DMS153 (cell line): ENCODE results near the gene RGS7.
A peak's percentile ranks its signal among the peaks of the same experiment; 100 is the strongest.
"Not testable (repeated sequence)": the region's sequence is repeated elsewhere in the genome, so short reads cannot be mapped to it uniquely, and the experiment has no call there.

Experiments
- DNase-seq: peaks from one replicate; lab custom pipeline; 2025; lab: John Stamatoyannopoulos, UW

The RGS7 gene

DNA sequence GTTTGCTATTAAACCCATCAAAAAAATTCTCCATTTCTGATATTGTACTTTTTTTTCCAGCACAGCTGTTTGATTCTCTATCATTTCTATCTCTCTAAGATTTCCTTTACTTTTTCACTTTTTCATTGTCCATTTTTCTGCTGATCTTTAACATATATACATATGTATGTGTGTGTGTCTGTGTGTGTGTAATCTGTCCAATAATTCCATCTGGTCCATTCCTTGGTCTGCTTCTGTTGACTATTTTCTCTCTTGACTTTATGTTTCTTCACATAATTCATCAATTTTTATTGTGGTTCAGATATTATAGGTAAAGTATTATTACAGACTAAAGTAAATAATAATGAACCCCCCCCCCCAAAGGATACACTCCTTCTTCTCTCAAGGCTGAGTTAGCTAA is 84.2 kb downstream of the RGS7 start:
- no peak for DNase-seq

DNA sequence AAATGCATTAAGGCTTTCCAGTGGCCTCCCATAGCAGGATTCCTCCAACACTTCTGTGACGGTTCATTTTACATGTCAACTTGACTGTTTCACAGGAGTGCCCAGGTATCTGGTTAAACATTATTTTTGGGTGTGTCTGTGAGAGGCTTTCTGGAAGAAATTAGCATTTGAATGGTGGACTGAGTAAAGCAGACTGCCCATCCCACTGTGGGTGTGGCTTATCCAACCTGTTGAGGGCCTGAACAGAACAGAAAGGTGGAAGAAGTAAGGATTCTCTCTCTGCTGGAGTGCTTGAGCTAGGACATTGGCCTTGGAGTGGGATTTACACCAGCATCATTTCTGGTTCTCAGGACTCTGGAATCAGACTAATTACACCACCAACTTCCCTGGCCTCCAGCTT is 85.6 kb downstream of the RGS7 start:
- DNase-seq = no peak

DNA sequence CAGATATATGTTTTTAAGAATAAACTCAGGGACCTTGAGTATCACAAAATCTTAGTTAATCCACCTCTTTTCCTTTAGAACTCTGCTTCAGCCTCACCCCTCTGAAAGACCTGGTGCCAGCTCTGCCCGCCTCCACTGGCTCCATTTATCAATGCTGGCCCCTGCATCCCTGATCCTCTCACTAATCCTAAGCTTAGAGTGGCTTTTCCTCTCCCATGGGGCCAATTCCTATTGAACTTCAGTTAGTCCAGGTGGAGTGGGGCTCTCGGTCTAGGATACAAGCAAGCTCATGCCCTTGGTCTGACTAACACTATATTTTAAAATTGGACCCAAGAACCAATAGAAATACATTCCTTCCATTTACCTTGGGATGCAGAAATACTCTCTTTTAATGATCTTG is 87.0 kb downstream of the RGS7 start:
- DNase-seq = peak; percentile 51

DNA sequence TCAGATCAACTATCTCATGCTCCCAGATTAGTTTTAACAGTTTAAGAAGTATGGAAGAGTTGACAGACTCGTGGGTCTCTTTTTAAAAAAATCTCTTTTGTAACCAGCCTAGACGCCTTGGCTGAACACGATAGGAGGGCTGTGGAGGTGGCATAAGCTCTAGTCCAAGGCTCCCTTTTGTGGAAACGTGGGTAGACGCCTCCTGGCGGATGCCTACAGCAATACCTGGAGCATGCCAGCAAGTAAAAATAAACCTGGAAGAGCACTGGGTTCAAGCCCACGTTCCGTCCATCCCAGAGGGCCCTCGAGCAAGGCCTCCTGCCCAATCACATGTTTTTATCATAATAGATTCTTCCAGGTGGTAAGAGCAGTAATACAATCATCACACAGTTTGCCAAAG is 87.9 kb downstream of the RGS7 start:
- no peak for DNase-seq

DNA sequence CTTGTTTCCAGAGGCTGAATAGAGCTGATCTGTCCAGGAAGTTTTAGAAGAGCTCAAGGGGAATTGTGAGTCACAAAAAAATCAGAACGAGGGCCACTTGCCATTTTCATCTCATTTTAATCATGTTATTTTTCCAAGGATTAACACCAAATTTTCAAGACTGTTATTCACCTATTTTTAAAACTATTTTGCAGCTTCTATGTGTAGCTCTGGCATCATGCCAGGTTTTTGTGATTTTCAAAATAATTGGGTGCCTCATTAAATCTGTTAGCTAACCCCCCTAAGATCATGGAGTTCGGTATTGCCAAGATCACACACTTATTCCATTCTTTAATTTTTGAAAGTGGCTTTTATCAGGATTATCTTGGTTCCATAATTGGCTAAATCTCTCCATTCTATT is 90.9 kb downstream of the RGS7 start:
- no peak for DNase-seq

DNA sequence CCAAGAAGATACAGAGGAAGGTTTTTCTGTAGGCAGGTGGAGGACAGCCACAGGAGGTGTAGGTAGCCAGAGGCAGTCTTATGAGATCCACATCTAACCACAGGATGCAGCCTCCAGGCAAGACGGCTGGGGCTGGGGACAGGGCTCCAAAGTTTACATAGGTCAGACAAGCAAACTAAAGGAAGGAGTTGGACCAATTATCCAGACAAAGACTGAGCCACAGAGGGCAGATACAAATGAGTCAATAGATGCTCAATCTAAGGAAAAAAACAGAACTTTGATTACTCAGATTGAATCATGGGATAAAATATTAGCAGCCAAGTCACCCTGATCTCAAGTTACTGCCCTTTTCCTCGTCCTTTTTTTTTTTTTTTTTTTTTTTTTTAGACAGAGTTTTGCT is 91.6 kb downstream of the RGS7 start:
- no peak for DNase-seq

DNA sequence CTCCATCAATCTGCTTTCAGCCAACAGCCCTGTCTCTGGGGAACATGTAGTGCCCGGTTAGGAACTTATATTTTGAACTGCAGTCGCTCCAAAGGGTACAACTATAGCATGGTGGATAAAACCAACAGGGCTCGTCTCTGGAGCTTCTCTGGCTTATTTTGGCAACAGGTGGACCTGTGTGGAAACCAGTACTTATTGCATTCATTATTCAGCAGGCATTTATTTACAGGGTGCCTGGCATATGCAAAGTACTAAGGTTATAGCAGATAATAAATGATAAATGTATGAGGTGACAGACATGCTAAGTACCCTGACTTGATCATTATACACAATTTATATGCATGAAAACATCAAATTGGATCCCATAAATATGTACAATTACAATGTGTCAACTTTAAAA is 93.7 kb downstream of the RGS7 start:
- no peak for DNase-seq

DNA sequence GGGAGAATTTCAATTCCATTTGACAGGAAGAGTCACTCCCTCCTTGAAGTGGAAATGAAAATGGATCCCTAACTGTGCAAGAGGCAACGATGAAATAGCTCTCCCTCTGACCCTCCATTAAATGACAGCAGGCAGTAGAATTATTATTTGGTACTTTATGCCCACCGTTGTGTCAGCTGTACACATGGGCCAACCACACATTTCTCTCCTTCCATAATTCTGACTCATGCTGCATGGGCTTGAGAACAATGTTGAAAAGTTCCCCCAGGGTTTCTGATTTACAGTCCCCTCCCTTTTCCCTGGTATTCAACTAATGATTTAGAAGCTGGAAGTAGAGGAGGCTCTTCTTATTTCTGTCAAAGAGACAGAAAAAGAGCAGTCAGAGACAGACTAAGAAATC is 103.5 kb downstream of the RGS7 start:
- no peak for DNase-seq

DNA sequence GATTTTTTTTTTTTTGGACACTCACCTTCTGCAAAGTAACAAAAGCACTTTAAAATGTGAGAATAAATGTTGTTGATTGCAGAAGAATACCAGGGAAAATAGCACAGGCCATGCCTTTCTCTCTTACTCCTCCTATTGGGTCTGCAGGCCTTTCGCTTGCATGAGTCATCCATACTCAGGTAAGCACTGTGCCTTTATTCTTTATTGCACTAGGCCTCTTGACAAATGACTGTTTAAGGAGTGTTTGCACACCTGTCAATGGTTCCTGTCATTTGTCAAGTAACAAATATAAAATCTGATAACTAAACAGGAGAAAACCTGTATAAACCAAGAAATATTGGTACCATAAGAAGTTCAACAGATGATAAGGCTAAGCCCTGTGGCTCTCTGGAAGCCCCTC is 106.5 kb downstream of the RGS7 start:
- peak; percentile 100 for DNase-seq

DNA sequence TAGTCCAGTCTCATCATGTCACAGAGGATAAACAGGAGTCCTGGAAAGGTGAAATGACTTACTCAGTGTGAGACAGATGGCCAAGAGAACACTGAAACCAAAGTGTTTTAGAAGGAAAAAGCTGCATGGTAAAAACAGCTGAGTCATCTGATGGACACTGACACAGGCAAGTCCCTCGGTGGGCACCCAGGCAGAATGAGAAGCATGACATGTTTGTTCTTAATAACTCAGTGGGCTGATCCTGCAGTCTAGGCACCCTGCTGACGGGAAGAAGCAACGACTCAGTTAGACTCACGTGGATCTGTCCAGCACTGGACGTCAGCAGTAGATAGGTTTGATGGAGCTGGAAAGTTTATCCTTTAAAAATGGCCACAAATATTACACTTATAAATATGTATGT is 116.9 kb downstream of the RGS7 start:
- DNase-seq = no peak

DNA sequence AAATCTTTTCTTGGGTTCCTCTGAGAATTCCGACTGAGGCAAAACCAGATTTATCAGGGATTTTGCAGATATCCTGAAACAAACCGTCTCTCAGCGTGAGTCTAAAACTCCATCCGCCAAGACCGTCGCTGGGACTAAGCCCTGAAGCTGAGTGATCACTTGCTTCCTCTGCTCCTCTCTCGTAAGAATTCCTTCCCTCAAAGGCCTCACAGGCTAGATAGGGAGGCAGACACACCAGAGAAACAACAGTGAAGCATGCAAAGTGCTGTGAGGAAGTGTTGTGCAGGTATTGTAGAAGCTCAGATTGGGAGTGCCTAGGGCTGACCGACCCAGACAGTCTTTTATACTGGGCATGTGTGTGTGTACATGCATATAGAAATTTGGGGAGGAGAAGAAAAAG is 119.1 kb downstream of the RGS7 start:
- DNase-seq = no peak

DNA sequence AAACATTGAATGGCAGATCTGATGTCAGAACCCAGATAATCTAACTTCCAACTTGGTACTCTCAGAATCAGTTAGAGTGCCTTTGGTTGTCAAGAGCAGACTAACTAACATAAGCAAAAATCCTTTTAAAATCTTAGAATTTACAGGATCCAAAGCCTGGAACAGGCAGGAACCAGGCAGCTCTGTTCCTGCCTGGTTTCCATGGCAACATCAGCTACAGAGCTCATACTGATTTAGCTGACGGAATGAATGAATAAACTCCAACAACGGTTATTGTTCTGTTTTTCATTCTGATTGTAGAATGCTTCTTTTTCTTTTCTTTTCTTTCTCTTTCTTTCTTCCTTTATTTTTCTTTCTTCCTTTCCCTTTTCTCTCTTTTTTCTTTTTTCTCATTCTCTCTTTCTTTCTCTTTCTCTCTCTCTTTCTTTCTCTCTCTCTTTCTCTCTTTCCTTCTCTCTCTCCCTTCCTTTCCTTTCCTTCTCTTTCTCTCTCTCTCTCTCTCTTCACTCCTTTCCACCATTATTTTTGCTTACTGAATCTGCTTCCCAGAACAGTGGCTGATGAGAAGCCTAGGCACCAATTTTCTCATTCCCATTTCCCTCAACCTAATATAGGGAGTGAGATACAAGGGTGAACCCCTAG is 121.6 kb downstream of the RGS7 start:
- no peak for DNase-seq

DNA sequence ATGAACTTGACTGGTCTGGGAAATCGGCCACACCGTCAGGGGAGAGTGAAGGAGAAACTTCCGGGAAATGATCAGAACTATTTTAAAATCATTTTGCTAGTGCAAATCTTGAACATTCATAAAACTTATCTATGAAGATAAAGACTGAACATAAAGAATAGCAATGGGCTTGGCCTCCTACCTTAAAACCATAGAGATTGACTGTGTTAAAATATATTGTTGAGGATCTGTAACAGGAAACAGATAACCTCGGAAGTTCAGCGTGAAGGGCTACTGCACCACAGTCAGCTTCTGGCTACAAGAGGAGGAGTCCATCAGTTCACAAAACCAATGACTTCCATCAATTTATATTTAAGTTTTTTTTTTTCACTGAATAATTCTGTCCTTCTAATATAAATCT is 127.3 kb downstream of the RGS7 start:
- no peak for DNase-seq

DNA sequence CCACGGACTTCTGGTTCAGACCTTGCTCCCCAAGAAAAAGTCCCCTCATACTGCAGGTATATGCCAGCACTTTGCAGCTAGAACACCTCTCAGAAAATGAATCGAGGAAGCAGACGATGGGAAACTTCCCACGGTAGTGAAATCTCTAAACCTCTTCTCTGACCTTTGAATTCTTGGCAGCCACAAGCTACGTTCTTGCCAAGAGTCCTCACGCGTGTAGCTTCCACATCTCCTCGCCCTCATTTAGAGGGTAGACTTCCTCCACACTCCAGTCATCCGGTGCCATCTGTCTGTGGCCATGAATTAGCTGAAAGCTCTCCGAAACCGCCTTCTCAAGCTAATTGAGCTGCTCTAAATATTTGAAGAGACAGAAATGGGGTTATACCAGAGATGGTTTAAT is 127.8 kb downstream of the RGS7 start:
- peak; percentile 56 for DNase-seq

DNA sequence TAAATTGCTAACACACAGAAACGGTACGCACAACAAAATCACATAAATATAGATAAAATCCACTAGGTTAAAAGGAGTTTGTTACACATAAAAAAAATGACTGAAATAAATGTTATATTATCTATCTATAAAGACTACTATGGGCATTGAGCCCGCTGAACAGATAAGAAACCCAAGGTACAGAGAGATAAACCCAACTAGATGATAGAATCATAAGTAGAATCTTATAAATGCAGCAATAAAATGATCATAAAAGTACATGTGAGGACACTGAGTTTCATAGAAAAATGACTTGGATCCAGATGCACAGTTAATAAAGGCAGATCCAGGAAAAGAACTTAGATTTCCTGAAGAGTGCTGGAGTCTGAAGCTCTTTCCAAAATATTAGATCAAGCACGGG is 128.7 kb downstream of the RGS7 start:
- no peak for DNase-seq

DNA sequence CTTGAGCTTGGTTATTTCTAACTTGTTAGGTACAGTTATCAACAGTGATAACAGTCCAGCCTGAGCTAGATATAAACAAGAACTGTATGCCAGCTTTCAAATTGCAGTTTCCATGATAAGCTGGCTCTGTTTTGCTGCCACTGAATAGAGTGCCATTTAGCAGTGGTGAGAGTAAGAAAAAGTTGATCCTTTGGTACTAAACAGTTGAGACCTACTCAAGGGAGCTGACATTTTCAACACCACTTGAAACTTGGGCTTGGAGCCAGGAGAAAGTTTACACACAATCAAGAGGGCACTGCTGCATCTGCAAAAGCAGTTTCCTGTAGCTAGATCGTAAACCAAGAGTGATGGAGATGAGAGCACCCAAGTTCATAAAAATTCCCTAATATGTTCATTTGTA is 131.3 kb downstream of the RGS7 start:
- DNase-seq = peak; percentile 92

DNA sequence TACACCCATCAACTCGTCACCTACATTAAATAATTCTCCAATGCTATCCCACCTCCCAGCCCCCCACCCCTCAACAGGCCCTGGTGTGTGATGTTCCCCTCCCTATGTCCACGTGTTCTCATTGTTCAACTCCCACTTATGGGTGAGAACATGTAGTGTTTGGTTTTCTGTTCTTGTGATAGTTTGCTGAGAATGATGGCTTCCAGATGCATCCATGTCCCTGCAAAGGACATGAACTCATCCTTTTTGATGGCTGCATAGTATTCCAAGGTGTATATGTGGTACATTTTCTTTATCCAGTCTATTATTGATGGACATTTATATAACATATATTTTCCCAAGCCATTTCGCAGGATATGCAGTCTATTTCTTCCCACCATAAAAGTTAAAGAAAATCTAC is 132.8 kb downstream of the RGS7 start:
- DNase-seq = not testable (repeated sequence)

DNA sequence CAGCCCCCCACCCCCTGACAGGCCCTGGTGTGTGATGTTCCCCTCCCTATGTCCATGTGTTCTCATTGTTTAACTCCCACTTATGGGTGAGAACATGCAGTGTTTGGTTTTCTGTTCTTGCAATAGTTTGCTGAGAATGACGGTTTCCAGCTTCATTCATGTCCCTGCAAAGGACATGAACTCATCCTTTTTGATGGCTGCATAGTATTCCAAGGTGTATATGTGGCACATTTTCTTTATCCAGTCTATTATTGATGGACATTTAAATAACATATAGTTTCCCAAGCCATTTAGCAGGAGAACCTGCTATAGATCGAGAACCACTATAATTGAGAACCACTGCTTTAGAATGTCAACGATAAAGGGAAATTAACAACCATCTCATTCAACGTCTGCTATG is 134.2 kb downstream of the RGS7 start:
- DNase-seq = not testable (repeated sequence)

DNA sequence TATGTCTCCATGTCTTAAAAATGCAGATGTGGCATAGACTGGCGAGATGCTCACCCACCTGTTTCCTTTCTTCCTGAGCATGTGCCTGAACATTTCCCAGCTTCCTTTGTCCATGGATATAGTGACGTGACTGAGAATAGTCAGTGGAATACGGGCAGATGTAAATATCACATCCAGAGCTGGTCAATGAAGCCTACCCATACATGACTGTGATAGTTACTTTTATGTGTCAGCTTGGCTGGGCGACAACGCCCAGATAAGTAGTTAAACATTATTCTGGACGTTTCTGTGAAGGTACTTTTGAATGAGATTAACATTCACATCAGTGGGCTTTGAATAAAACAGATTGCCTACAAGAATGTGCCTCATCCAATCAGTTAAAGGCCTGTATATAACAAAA is 135.7 kb downstream of the RGS7 start:
- no peak for DNase-seq

DNA sequence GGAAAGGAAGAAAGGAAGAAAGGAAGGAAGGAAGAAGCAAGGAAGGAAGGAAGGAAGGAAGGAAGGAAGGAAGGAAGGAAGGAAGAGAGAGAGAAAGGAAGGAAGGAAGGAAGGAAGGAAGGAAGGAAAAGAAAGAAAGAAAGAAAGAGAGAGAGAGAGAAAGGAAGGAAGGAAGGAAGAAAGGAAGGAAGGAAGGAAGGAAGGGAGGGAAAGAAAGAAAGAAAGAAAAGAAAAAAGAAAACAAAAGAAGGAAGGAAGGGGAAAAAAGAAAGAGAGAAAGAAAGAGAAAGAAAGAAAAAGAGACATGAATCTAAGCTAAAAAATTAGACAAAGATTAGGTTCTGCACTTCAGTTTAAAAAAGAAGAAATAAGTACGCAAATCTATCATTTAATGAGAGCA is 136.1 kb downstream of the RGS7 start:
- not testable (repeated sequence) for DNase-seq

DNA sequence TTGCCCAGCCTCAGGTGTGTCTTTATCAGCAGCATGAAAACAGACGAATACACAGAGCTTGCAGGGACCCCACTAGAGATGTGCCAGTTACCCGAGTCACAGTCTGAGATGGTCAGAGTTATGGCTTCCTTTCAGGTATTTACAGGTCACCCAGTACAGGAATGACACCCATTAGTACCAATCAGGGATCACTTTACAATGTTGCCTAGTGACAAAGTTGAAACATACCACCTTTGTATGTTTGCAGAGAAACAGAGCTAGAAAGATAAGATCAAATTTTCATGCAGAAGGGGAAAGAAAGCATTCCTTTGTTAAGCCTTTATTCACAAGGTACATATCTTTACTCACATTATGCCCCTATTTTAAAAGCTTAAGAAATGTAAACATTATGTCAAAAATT is 137.6 kb downstream of the RGS7 start:
- DNase-seq = no peak

DNA sequence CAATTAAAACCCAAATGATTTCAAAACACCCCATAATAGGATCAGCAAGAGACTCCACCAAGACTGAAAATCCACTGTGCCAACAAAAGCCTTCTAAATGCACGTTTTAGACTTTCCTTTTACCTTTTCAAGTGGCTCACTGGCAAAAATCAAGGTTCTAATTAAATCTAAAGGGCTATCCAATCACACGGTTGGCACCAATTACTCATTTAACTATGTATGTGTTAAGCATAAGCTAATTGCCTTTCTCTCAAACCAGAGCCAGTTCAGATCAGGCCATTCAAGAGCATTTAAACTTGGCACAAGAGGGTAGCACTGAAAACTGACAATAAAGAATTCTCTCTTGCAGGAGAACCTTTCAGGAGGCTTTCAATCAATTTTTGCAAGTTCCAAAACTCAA is 139.5 kb downstream of the RGS7 start:
- DNase-seq = no peak

DNA sequence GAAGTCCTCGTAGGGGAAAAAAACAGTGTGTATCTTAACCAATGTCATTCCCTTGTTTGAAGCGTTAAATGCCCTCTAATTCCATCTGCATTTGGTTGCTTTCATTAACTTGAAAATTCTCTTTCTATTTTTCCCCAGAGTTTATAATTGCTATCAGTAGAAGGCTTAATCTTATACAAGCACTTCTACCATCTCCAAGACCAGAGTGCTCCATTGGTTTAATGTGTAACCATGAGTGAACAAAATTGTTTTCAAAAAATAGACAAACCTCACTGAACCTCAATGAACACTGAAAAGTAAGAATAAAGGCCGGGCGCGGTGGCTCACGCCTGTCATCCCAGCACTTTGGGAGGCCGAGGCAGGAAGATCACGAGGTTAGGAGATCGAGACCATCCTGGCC is 141.3 kb downstream of the RGS7 start:
- DNase-seq = no peak

DNA sequence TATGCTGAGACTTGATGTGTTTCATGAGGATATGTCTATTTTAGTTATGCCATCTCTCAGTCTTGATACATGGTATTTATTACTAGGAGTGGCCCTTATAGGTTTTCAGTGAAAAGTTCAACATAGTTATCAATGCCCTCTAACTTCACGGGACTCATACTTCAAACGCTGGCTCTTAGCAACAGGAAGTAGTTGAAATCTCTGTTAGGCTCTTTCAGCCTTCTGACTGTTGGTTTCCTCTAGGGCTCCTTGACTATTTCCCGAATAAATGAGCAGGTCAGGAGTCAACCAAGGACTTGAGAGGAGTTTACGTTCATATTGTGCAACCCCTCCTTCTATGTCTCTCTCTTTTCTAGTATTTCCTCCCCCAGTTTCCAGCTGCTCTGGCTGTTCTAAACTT is 141.8 kb downstream of the RGS7 start:
- no peak for DNase-seq

DNA sequence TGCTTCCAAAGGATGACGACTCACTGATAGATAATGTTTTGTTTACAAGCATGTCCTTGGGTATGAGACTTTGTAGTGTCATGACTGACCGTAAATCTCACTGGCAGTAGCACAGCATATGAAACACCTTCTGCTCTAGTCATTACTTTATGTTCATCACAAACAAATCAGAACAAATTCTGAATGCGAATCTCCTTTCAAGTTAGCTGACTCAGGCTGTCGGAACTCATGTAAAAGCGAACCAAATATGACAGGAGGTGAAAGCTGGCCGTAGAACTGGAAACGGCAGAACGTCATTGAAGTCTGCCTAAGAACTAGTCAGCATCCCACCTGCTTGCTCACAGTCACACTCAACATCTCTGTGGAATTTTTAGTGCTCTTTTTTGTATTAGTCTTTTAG is 143.9 kb downstream of the RGS7 start:
- no peak for DNase-seq
